ENCODE data around the gene ROM1. TPM values are rescaled to one million over a fixed set of nuclear protein-coding genes. Genes with fewer than 3 reads are reported as not detected.
"Not testable (repeated sequence)": the region's sequence is repeated elsewhere in the genome, so short reads cannot be mapped to it uniquely, and the experiment has no call there.

Gene ROM1
- total RNA-seq, 1 donor from 2014 or later = 1.6 TPM

GRCh38 chr11:62607714-62608113 lies 5.3 kb upstream of the ROM1 start:
- H3K36me3 ChIP-seq (ENCODE audit: control insufficient read depth in 3 of 3, insufficient read depth in 3 of 3, low read length in 3 of 3) = peaks cover 15 to 28% (median 21%) of the 10 kb centered on the region in 3 donors
- no peaks in the 10 kb centered on the region for H3K27me3 ChIP-seq (ENCODE audit: control insufficient read depth in 3 of 3, insufficient read depth in 3 of 3, low read length in 3 of 3)
- H3K4me1 ChIP-seq (ENCODE audit: control insufficient read depth in 3 of 3, insufficient read depth in 3 of 3, low read length in 3 of 3) = peaks cover 18 to 26% (median 21%) of the 10 kb centered on the region in 3 donors
- no peak overlapping the region for H3K4me3 ChIP-seq (ENCODE audit: low read length in 3 of 3)
- no peak overlapping the region for H3K27ac ChIP-seq (ENCODE audit: low read depth, low read length)
- H3K9me3 ChIP-seq (ENCODE audit: control insufficient read depth in 3 of 3, low read length in 3 of 3) = no peaks in the 10 kb centered on the region
- H3K9ac ChIP-seq (ENCODE audit: low read depth in 1 of 3, low read length in 3 of 3) = no peak overlapping the region

- Histone ChIP-seq H3K9me3 (ENCODE audit: control insufficient read depth in 3 of 3, low read length in 3 of 3) (no peaks in the 10 kb centered on the region), H3K36me3 (ENCODE audit: control insufficient read depth in 3 of 3, insufficient read depth in 3 of 3, low read length in 3 of 3) (peaks cover 15 to 28% (median 21%) of the 10 kb centered on the region in 3 donors), H3K4me3 (ENCODE audit: low read length in 3 of 3) (no peak overlapping the region), H3K27ac (ENCODE audit: low read depth, low read length) (no peak overlapping the region), H3K9ac (ENCODE audit: low read depth in 1 of 3, low read length in 3 of 3) (no peak overlapping the region), H3K27me3 (ENCODE audit: control insufficient read depth in 3 of 3, insufficient read depth in 3 of 3, low read length in 3 of 3) (no peaks in the 10 kb centered on the region), H3K4me1 (ENCODE audit: control insufficient read depth in 3 of 3, insufficient read depth in 3 of 3, low read length in 3 of 3) (peaks cover 15 to 27% (median 21%) of the 10 kb centered on the region in 3 donors)
Measured at GRCh38 chr11:62608776-62609175, 4.3 kb upstream of the ROM1 start.

GRCh38 chr11:62610403-62610802 lies 2.7 kb upstream of the ROM1 start:
- H3K4me1 ChIP-seq (ENCODE audit: control insufficient read depth in 3 of 3, insufficient read depth in 3 of 3, low read length in 3 of 3) = peaks cover 15 to 27% (median 21%) of the 10 kb centered on the region in 3 donors
- H3K36me3 ChIP-seq (ENCODE audit: control insufficient read depth in 3 of 3, insufficient read depth in 3 of 3, low read length in 3 of 3) = peaks cover 15 to 35% (median 19%) of the 10 kb centered on the region in 3 donors
- no peaks in the 10 kb centered on the region for H3K27me3 ChIP-seq (ENCODE audit: control insufficient read depth in 3 of 3, insufficient read depth in 3 of 3, low read length in 3 of 3)
- no peak overlapping the region for H3K27ac ChIP-seq (ENCODE audit: low read depth, low read length)
- no peaks in the 10 kb centered on the region for H3K9me3 ChIP-seq (ENCODE audit: control insufficient read depth in 3 of 3, low read length in 3 of 3)
- no peak overlapping the region for H3K9ac ChIP-seq (ENCODE audit: low read depth in 1 of 3, low read length in 3 of 3)
- no peak overlapping the region for H3K4me3 ChIP-seq (ENCODE audit: low read length in 3 of 3)

GRCh38 chr11:62610814-62611704 lies 2.0 kb upstream of the ROM1 start:
- H3K36me3 ChIP-seq (ENCODE audit: control insufficient read depth in 3 of 3, insufficient read depth in 3 of 3, low read length in 3 of 3) = peaks cover 9 to 35% (median 16%) of the 10 kb centered on the region in 3 donors
- no peaks in the 10 kb centered on the region for H3K27me3 ChIP-seq (ENCODE audit: control insufficient read depth in 3 of 3, insufficient read depth in 3 of 3, low read length in 3 of 3)
- H3K9ac ChIP-seq (ENCODE audit: low read depth in 1 of 3, low read length in 3 of 3) = peak overlapping the region; percentile 68 to 83 (median 83)
- H3K4me3 ChIP-seq (ENCODE audit: low read length in 3 of 3) = peak overlapping the region; percentile 62 to 86 (median 83)
- no peaks in the 10 kb centered on the region for H3K9me3 ChIP-seq (ENCODE audit: control insufficient read depth in 3 of 3, low read length in 3 of 3)
- H3K4me1 ChIP-seq (ENCODE audit: control insufficient read depth in 3 of 3, insufficient read depth in 3 of 3, low read length in 3 of 3) = peaks cover 15 to 27% (median 21%) of the 10 kb centered on the region in 3 donors
- H3K27ac ChIP-seq (ENCODE audit: low read depth, low read length) = peak overlapping the region; percentile 83

- no peaks in the 10 kb centered on the region for H3K9me3 ChIP-seq (ENCODE audit: control insufficient read depth in 3 of 3, low read length in 3 of 3)
- H3K9ac ChIP-seq (ENCODE audit: low read depth in 1 of 3, low read length in 3 of 3) = peak overlapping the region; percentile 68 to 83 (median 83)
- H3K4me3 ChIP-seq (ENCODE audit: low read length in 3 of 3) = peak overlapping the region; percentile 62 to 86 (median 83)
- H3K27ac ChIP-seq (ENCODE audit: low read depth, low read length) = peak overlapping the region; percentile 83
- no peaks in the 10 kb centered on the region for H3K27me3 ChIP-seq (ENCODE audit: control insufficient read depth in 3 of 3, insufficient read depth in 3 of 3, low read length in 3 of 3)
- peaks cover 15 to 38% (median 17%) of the 10 kb centered on the region in 3 donors for H3K36me3 ChIP-seq (ENCODE audit: control insufficient read depth in 3 of 3, insufficient read depth in 3 of 3, low read length in 3 of 3)
- peaks cover 15 to 27% (median 21%) of the 10 kb centered on the region in 3 donors for H3K4me1 ChIP-seq (ENCODE audit: control insufficient read depth in 3 of 3, insufficient read depth in 3 of 3, low read length in 3 of 3)
Measured at GRCh38 chr11:62611705-62612365, 1.2 kb upstream of the ROM1 start.

- Histone ChIP-seq H3K9ac (ENCODE audit: low read depth in 1 of 3, low read length in 3 of 3) (peak overlapping the region in 2 of 3 donors; percentile 50 to 64), H3K9me3 (ENCODE audit: control insufficient read depth in 3 of 3, low read length in 3 of 3) (no peaks in the 10 kb centered on the region), H3K27me3 (ENCODE audit: control insufficient read depth in 3 of 3, insufficient read depth in 3 of 3, low read length in 3 of 3) (no peaks in the 10 kb centered on the region), H3K4me3 (ENCODE audit: low read length in 3 of 3) (peak overlapping the region; percentile 23 to 83 (median 62)), H3K4me1 (ENCODE audit: control insufficient read depth in 3 of 3, insufficient read depth in 3 of 3, low read length in 3 of 3) (peaks cover 15 to 27% (median 21%) of the 10 kb centered on the region in 3 donors), H3K27ac (ENCODE audit: low read depth, low read length) (peak overlapping the region; percentile 83), H3K36me3 (ENCODE audit: control insufficient read depth in 3 of 3, insufficient read depth in 3 of 3, low read length in 3 of 3) (peaks cover 17 to 36% (median 19%) of the 10 kb centered on the region in 3 donors)
Measured at GRCh38 chr11:62613291-62613778, 278 bp downstream of the ROM1 start.

- no peaks in the 10 kb centered on the region for H3K27me3 ChIP-seq (ENCODE audit: control insufficient read depth in 3 of 3, insufficient read depth in 3 of 3, low read length in 3 of 3)
- H3K9ac ChIP-seq (ENCODE audit: low read depth in 1 of 3, low read length in 3 of 3) = no peak overlapping the region
- H3K4me3 ChIP-seq (ENCODE audit: low read length in 3 of 3) = no peak overlapping the region
- H3K9me3 ChIP-seq (ENCODE audit: control insufficient read depth in 3 of 3, low read length in 3 of 3) = no peaks in the 10 kb centered on the region
- H3K27ac ChIP-seq (ENCODE audit: low read depth, low read length) = no peak overlapping the region
- peaks cover 12 to 30% (median 15%) of the 10 kb centered on the region in 3 donors for H3K36me3 ChIP-seq (ENCODE audit: control insufficient read depth in 3 of 3, insufficient read depth in 3 of 3, low read length in 3 of 3)
- H3K4me1 ChIP-seq (ENCODE audit: control insufficient read depth in 3 of 3, insufficient read depth in 3 of 3, low read length in 3 of 3) = peaks cover 15 to 27% (median 21%) of the 10 kb centered on the region in 3 donors
Measured at GRCh38 chr11:62614275-62614674, 1.2 kb downstream of the ROM1 start.

- H3K4me1 ChIP-seq (ENCODE audit: control insufficient read depth in 3 of 3, insufficient read depth in 3 of 3, low read length in 3 of 3) = peaks cover 15 to 28% (median 19%) of the 10 kb centered on the region in 3 donors
- H3K27me3 ChIP-seq (ENCODE audit: control insufficient read depth in 3 of 3, insufficient read depth in 3 of 3, low read length in 3 of 3) = no peaks in the 10 kb centered on the region
- H3K36me3 ChIP-seq (ENCODE audit: control insufficient read depth in 3 of 3, insufficient read depth in 3 of 3, low read length in 3 of 3) = peaks cover 10 to 23% (median 15%) of the 10 kb centered on the region in 3 donors
- no peaks in the 10 kb centered on the region for H3K9me3 ChIP-seq (ENCODE audit: control insufficient read depth in 3 of 3, low read length in 3 of 3)
- H3K4me3 ChIP-seq (ENCODE audit: low read length in 3 of 3) = no peak overlapping the region
- no peak overlapping the region for H3K27ac ChIP-seq (ENCODE audit: low read depth, low read length)
- no peak overlapping the region for H3K9ac ChIP-seq (ENCODE audit: low read depth in 1 of 3, low read length in 3 of 3)
Measured at GRCh38 chr11:62615521-62615920, 2.5 kb downstream of the ROM1 start.

GRCh38 chr11:62616957-62617356 lies 3.9 kb downstream of the ROM1 start:
- not testable (repeated sequence) for H3K27me3 ChIP-seq (ENCODE audit: control insufficient read depth in 3 of 3, insufficient read depth in 3 of 3, low read length in 3 of 3); H3K27ac ChIP-seq (ENCODE audit: low read depth, low read length); H3K9me3 ChIP-seq (ENCODE audit: control insufficient read depth in 3 of 3, low read length in 3 of 3); H3K9ac ChIP-seq (ENCODE audit: low read depth in 1 of 3, low read length in 3 of 3); H3K4me3 ChIP-seq (ENCODE audit: low read length in 3 of 3)
- H3K4me1 ChIP-seq (ENCODE audit: control insufficient read depth in 3 of 3, insufficient read depth in 3 of 3, low read length in 3 of 3) = peaks cover 13 to 27% (median 17%) of the 10 kb centered on the region in 3 donors
- H3K36me3 ChIP-seq (ENCODE audit: control insufficient read depth in 3 of 3, insufficient read depth in 3 of 3, low read length in 3 of 3) = peaks cover 10 to 21% (median 15%) of the 10 kb centered on the region in 3 donors
